Cardiac septum (tissue), 1 donor: ENCODE results near the gene C1orf74. TPM values are rescaled to one million over a fixed set of nuclear protein-coding genes. Genes with fewer than 3 reads are reported as not detected.

Experiments
- DNase-seq: peaks from one replicate; pipeline ENCODE4 v3.0.0-alpha.2; 2020; ENCODE audit warnings: low spot score
- intact Hi-C: fragments of 100-400 bp; cut with DNase I; formaldehyde crosslinking; loops from one replicate; pipeline ENCODE4 v1.14.0; 2022
- long read RNA-seq: library from polyadenylated mRNA; unstranded; transcript quantifications from one replicate; pipeline ENCODE4 v2.0.0, GENCODE V29; 2021
- total RNA-seq: library from RNA; stranded (reverse); fragmentation: NEBNext Ultra II Directional; extraction: Animal tissue kit (Norgen Biotek cat#: 25700); gene quantifications from one replicate; pipeline ENCODE4 v1.2.1, GENCODE V29; 2021
- donor health status: DM: no; HTN: no; CAD: no.

Gene C1orf74
- total RNA-seq = 1.6 TPM
- long read RNA-seq, full-length matches to known transcripts = 1 of 1 reads
- long read RNA-seq, partial matches to known transcripts = 0 of 1 reads
- long read RNA-seq, other reads (novel, unspliced or antisense) = 0 of 1 reads

GRCh38 chr1:209784265-209785169 is at the start of gene C1orf74:
Gene C1orf74 (minus strand): TSS chr1:209784559. CDS start chr1:209783634, 925 bp downstream.
- intact Hi-C loops = loop anchor here (1.0 kb wide), 1 partner anchor 44 kb away; no protein-coding TSS in a partner anchor
- peak; percentile 100 for DNase-seq

- intact Hi-C loops = no loop called here
- DNase-seq = no peak
Measured at GRCh38 chr1:209831615-209832014, 47.3 kb upstream of the C1orf74 start.

GRCh38 chr1:209830722-209831121 is 46.4 kb upstream of the C1orf74 start:
- DNase-seq = no peak
- intact Hi-C loops = no loop called here

GRCh38 chr1:209829716-209830115 is 45.4 kb upstream of the C1orf74 start:
- intact Hi-C loops = loop anchor here (5.0 to 10.0 kb wide), 2 partner anchors 62 to 255 kb away; no protein-coding TSS in a partner anchor
- no peak for DNase-seq

- peak; percentile 96 for DNase-seq
- intact Hi-C loops = loop anchor here (1.0 to 10.0 kb wide), 3 partner anchors 43 to 253 kb away; partner anchors contain the start of gene C1orf74
Measured at GRCh38 chr1:209827384-209828262, 43.3 kb upstream of the C1orf74 start, which contains the start of gene UTP25. Gene UTP25 (plus strand): TSS chr1:209827972. CDS start chr1:209828064, 92 bp downstream.

GRCh38 chr1:209825591-209826434 is 41.5 kb upstream of the C1orf74 start:
- DNase-seq = no peak
- intact Hi-C loops = loop anchor here (5.0 to 10.0 kb wide), 2 partner anchors 59 to 251 kb away; no protein-coding TSS in a partner anchor

GRCh38 chr1:209823143-209824041 is 39.0 kb upstream of the C1orf74 start:
- no peak for DNase-seq
- intact Hi-C loops = loop anchor here (10.0 kb wide), 1 partner anchor 249 kb away; no protein-coding TSS in a partner anchor

- intact Hi-C loops = loop anchor here (10.0 kb wide), 1 partner anchor 248 kb away; no protein-coding TSS in a partner anchor
- DNase-seq = no peak
Measured at GRCh38 chr1:209822706-209823105, 38.3 kb upstream of the C1orf74 start.

- DNase-seq = no peak
- intact Hi-C loops = loop anchor here (10.0 kb wide), 1 partner anchor 246 kb away; no protein-coding TSS in a partner anchor
Measured at GRCh38 chr1:209820986-209821385, 36.6 kb upstream of the C1orf74 start.

- no peak for DNase-seq
- intact Hi-C loops = no loop called here
Measured at GRCh38 chr1:209819058-209819457, 34.7 kb upstream of the C1orf74 start.

GRCh38 chr1:209817691-209818090 is 33.3 kb upstream of the C1orf74 start:
- DNase-seq = no peak
- intact Hi-C loops = no loop called here

GRCh38 chr1:209816923-209817322 is 32.6 kb upstream of the C1orf74 start:
- intact Hi-C loops = no loop called here
- no peak for DNase-seq

GRCh38 chr1:209815931-209816341 is 31.6 kb upstream of the C1orf74 start:
- DNase-seq = no peak
- intact Hi-C loops = no loop called here

- DNase-seq = no peak
- intact Hi-C loops = no loop called here
Measured at GRCh38 chr1:209815490-209815889, 31.1 kb upstream of the C1orf74 start.

GRCh38 chr1:209813902-209814301 is 29.5 kb upstream of the C1orf74 start:
- no peak for DNase-seq
- intact Hi-C loops = no loop called here

- no peak for DNase-seq
- intact Hi-C loops = no loop called here
Measured at GRCh38 chr1:209810783-209811182, 26.4 kb upstream of the C1orf74 start.

- intact Hi-C loops = no loop called here
- no peak for DNase-seq
Measured at GRCh38 chr1:209809611-209810010, 25.3 kb upstream of the C1orf74 start.
